Naive B cell (primary cell): ENCODE data around the gene AMFR. TPM values are rescaled to one million over a fixed set of nuclear protein-coding genes. Genes with fewer than 3 reads are reported as not detected.

Experiments
- ATAC-seq, 2 donors: fragments of 150-1000 bp; cut with Tn5 transposase; 2 replicates each; pipeline ENCODE4 v1.10.0; 2021; ENCODE audit warnings: low read depth in 2 of 2, mild to moderate bottlenecking in 2 of 2, moderate library complexity in 2 of 2
- DNase-seq: peaks from one replicate; pipeline ENCODE4 v3.0.0; 2022
- H3K27ac Mint-ChIP-seq, 6 donors: one replicate each; pipeline ENCODE4 v1.8.0; 2020 to 2022; ENCODE audit warnings: mild to moderate bottlenecking in 6 of 6, mixed read lengths in 6 of 6, moderate library complexity in 5 of 6, inconsistent platforms in 2 of 6
- H3K27me3 Mint-ChIP-seq, 3 donors: one replicate each; pipeline ENCODE4 v1.8.0; 2021 to 2022; ENCODE audit warnings: mixed read lengths in 3 of 3, mild to moderate bottlenecking in 1 of 3
- H3K36me3 Mint-ChIP-seq, 2 donors: one replicate each; pipeline ENCODE4 v1.8.0; 2020 to 2022; ENCODE audit warnings: mixed read lengths in 2 of 2, inconsistent platforms in 1 of 2, mild to moderate bottlenecking in 1 of 2
- H3K4me1 Mint-ChIP-seq, 3 donors: one replicate each; pipeline ENCODE4 v1.8.0; 2020 to 2022; ENCODE audit warnings: mixed read lengths in 3 of 3, inconsistent platforms in 1 of 3, mild to moderate bottlenecking in 1 of 3, moderate library complexity in 1 of 3
- H3K4me3 Mint-ChIP-seq, 8 donors: one replicate each; pipeline ENCODE4 v1.8.0; 2020 to 2022; ENCODE audit warnings: mild to moderate bottlenecking in 8 of 8, mixed read lengths in 8 of 8, moderate library complexity in 8 of 8, inconsistent platforms in 2 of 8
- H3K9me3 Mint-ChIP-seq, 7 donors: one replicate each; pipeline ENCODE4 v1.8.0; 2020 to 2022; ENCODE audit warnings: mixed read lengths in 7 of 7, mild to moderate bottlenecking in 5 of 7, inconsistent platforms in 2 of 7, moderate library complexity in 1 of 7
- polyA plus RNA-seq, 6 donors: library from polyadenylated mRNA; unstranded; fragments of 300-500 nt; fragmentation: Illumina TruSeq; gene quantifications; one replicate each; pipeline ENCODE4 v1.2.3, GENCODE V29; 2021; ENCODE audit warnings: low read depth in 6 of 6

AMFR gene
- polyA plus RNA-seq, 6 donors from 2014 or later, result 54.4 to 290 (median 98.6) TPM

- H3K27me3 Mint-ChIP-seq, result no peaks in the 10 kb centered on the region
- peaks cover 0 to 2% (median 0%) of the 10 kb centered on the region in 7 donors for H3K9me3 Mint-ChIP-seq
- no peak overlapping the region for H3K27ac Mint-ChIP-seq
- no peak for DNase-seq
- no peaks in the 10 kb centered on the region for H3K4me1 Mint-ChIP-seq
- ATAC-seq, result no peak
- H3K36me3 Mint-ChIP-seq, result no peaks in the 10 kb centered on the region
- H3K4me3 Mint-ChIP-seq, result no peak overlapping the region
These were observed 92.8 kb downstream of the AMFR start for GRCh38 chr16:56332464-56333079.

- ATAC-seq, result no peak
These were observed 93.4 kb downstream of the AMFR start for GRCh38 chr16:56331915-56332314.

GRCh38 chr16:56331399-56331798 lies 93.9 kb downstream of the AMFR start:
- H3K27me3 Mint-ChIP-seq, result no peaks in the 10 kb centered on the region
- no peaks in the 10 kb centered on the region for H3K4me1 Mint-ChIP-seq
- H3K9me3 Mint-ChIP-seq, result peaks cover 0 to 2% (median 0%) of the 10 kb centered on the region in 7 donors
- H3K4me3 Mint-ChIP-seq, result no peak overlapping the region
- H3K27ac Mint-ChIP-seq, result no peak overlapping the region
- ATAC-seq (no peak), DNase-seq (no peak)
- H3K36me3 Mint-ChIP-seq, result no peaks in the 10 kb centered on the region

More at GRCh38 chr16:56331915-56332314, 93.4 kb downstream of the AMFR start:
- Mint-ChIP-seq H3K27ac (no peak overlapping the region), H3K4me1 (no peaks in the 10 kb centered on the region), H3K9me3 (peaks cover 0 to 2% (median 0%) of the 10 kb centered on the region in 7 donors), H3K4me3 (no peak overlapping the region), H3K27me3 (no peaks in the 10 kb centered on the region), H3K36me3 (no peaks in the 10 kb centered on the region)
- no peak for DNase-seq

GRCh38 chr16:56330476-56330875 lies 94.9 kb downstream of the AMFR start:
- Mint-ChIP-seq H3K36me3 (no peaks in the 10 kb centered on the region), H3K4me1 (no peaks in the 10 kb centered on the region), H3K9me3 (peaks cover 0 to 2% (median 0%) of the 10 kb centered on the region in 7 donors), H3K4me3 (no peak overlapping the region), H3K27ac (peak overlapping the region in 1 of 6 donors; percentile 52), H3K27me3 (no peaks in the 10 kb centered on the region)
- ATAC-seq (no peak), DNase-seq (no peak)

- Mint-ChIP-seq H3K4me3 (no peak overlapping the region), H3K9me3 (peaks cover 0 to 2% (median 0%) of the 10 kb centered on the region in 7 donors), H3K27me3 (no peaks in the 10 kb centered on the region), H3K36me3 (no peaks in the 10 kb centered on the region), H3K27ac (no peak overlapping the region), H3K4me1 (no peaks in the 10 kb centered on the region)
- DNase-seq (no peak), ATAC-seq (no peak)
These were observed 95.5 kb downstream of the AMFR start for GRCh38 chr16:56329887-56330286.

GRCh38 chr16:56328276-56329022 lies 96.9 kb downstream of the AMFR start:
- no peak for ATAC-seq
- Mint-ChIP-seq H3K4me3 (peak overlapping the region in 1 of 8 donors; percentile 37), H3K4me1 (no peaks in the 10 kb centered on the region), H3K9me3 (no peaks in the 10 kb centered on the region), H3K27ac (peak overlapping the region in 1 of 6 donors; percentile 73), H3K36me3 (no peaks in the 10 kb centered on the region), H3K27me3 (no peaks in the 10 kb centered on the region)
- no peak for DNase-seq

- no peak for DNase-seq
These were observed 97.5 kb downstream of the AMFR start for GRCh38 chr16:56327929-56328258.

GRCh38 chr16:56327071-56327928 lies 98.0 kb downstream of the AMFR start:
- Mint-ChIP-seq H3K27ac (no peak overlapping the region), H3K4me1 (no peaks in the 10 kb centered on the region), H3K9me3 (no peaks in the 10 kb centered on the region), H3K36me3 (no peaks in the 10 kb centered on the region), H3K4me3 (no peak overlapping the region), H3K27me3 (no peaks in the 10 kb centered on the region)
- ATAC-seq (no peak), DNase-seq (no peak)

More at GRCh38 chr16:56327929-56328258, 97.5 kb downstream of the AMFR start:
- no peaks in the 10 kb centered on the region for H3K36me3 Mint-ChIP-seq
- no peaks in the 10 kb centered on the region for H3K4me1 Mint-ChIP-seq
- H3K27me3 Mint-ChIP-seq, result no peaks in the 10 kb centered on the region
- ATAC-seq, result no peak
- H3K9me3 Mint-ChIP-seq, result no peaks in the 10 kb centered on the region
- peak overlapping the region in 1 of 6 donors; percentile 7 for H3K27ac Mint-ChIP-seq
- no peak overlapping the region for H3K4me3 Mint-ChIP-seq

- peaks cover 0 to under 1% (median 0%) of the 10 kb centered on the region in 3 donors for H3K4me1 Mint-ChIP-seq
- peak overlapping the region in 3 of 6 donors; percentile 8 to 55 (median 54) for H3K27ac Mint-ChIP-seq
- H3K36me3 Mint-ChIP-seq, result no peaks in the 10 kb centered on the region
- H3K9me3 Mint-ChIP-seq, result no peaks in the 10 kb centered on the region
- no peaks in the 10 kb centered on the region for H3K27me3 Mint-ChIP-seq
- ATAC-seq (no peak), DNase-seq (no peak)
- H3K4me3 Mint-ChIP-seq, result no peak overlapping the region
These were observed 99.4 kb downstream of the AMFR start for GRCh38 chr16:56325956-56326355.

- peaks cover 0 to 4% (median 0%) of the 10 kb centered on the region in 3 donors for H3K4me1 Mint-ChIP-seq
- DNase-seq, result no peak
- H3K9me3 Mint-ChIP-seq, result no peaks in the 10 kb centered on the region
- no peak overlapping the region for H3K27ac Mint-ChIP-seq
- ATAC-seq, result no peak
- H3K27me3 Mint-ChIP-seq, result peaks cover 0 to 7% (median 0%) of the 10 kb centered on the region in 3 donors
- no peak overlapping the region for H3K4me3 Mint-ChIP-seq
- H3K36me3 Mint-ChIP-seq, result no peaks in the 10 kb centered on the region
These were observed 100.9 kb downstream of the AMFR start for GRCh38 chr16:56324406-56324805.

GRCh38 chr16:56321571-56321970 lies 103.8 kb downstream of the AMFR start:
- H3K4me1 Mint-ChIP-seq, result peaks cover 5 to 9% (median 8%) of the 10 kb centered on the region in 3 donors
- H3K36me3 Mint-ChIP-seq, result no peaks in the 10 kb centered on the region
- ATAC-seq, result no peak
- no peaks in the 10 kb centered on the region for H3K9me3 Mint-ChIP-seq
- peaks cover 0 to 20% (median 10%) of the 10 kb centered on the region in 3 donors for H3K27me3 Mint-ChIP-seq
- DNase-seq, result no peak
- H3K4me3 Mint-ChIP-seq, result no peak overlapping the region
- peak overlapping the region in 1 of 6 donors; percentile 58 for H3K27ac Mint-ChIP-seq

GRCh38 chr16:56320811-56321558 lies 104.4 kb downstream of the AMFR start:
- Mint-ChIP-seq H3K27me3 (peaks cover 0 to 20% (median 14%) of the 10 kb centered on the region in 3 donors), H3K36me3 (no peaks in the 10 kb centered on the region), H3K27ac (peak overlapping the region in 1 of 6 donors; percentile 76), H3K4me1 (peaks cover 5 to 9% (median 8%) of the 10 kb centered on the region in 3 donors), H3K9me3 (no peaks in the 10 kb centered on the region), H3K4me3 (peak overlapping the region in 1 of 8 donors; percentile 55)
- ATAC-seq (no peak), DNase-seq (no peak)

- no peak for DNase-seq
- Mint-ChIP-seq H3K4me3 (no peak overlapping the region), H3K36me3 (no peaks in the 10 kb centered on the region), H3K4me1 (peaks cover 5 to 9% (median 8%) of the 10 kb centered on the region in 3 donors), H3K9me3 (no peaks in the 10 kb centered on the region), H3K27me3 (peaks cover 0 to 20% (median 18%) of the 10 kb centered on the region in 3 donors), H3K27ac (peak overlapping the region in 2 of 6 donors; percentile 37 to 77)
- ATAC-seq, result no peak
These were observed 105.3 kb downstream of the AMFR start for GRCh38 chr16:56320056-56320455.
